NT2/D1 (cell line): Measurements from ENCODE around the gene SPRY2.
A peak's percentile ranks its signal among the peaks of the same experiment; 100 is the strongest.

Source experiments
- DNase-seq: peaks from one replicate; pipeline ENCODE4 v3.0.0-alpha.2; 2011; ENCODE audit warnings: low read depth, low spot score
- H3K27me3 ChIP-seq: 2 replicates; pipeline ENCODE4 v1.6.0; 2011; ENCODE audit warnings: mild to moderate bottlenecking; ENCODE audit not compliant: insufficient read length, insufficient read depth
- H3K36me3 ChIP-seq: 2 replicates; pipeline ENCODE4 v1.6.1; 2011; ENCODE audit warnings: mild to moderate bottlenecking, low read length, mixed read lengths; ENCODE audit not compliant: insufficient read depth, insufficient read length
- H3K4me1 ChIP-seq: 2 replicates; pipeline ENCODE4 v1.5.1; 2011; ENCODE audit not compliant: insufficient read depth, insufficient read length
- H3K4me3 ChIP-seq: 2 replicates; pipeline ENCODE4 v1.5.1; 2011; ENCODE audit warnings: low read depth; ENCODE audit not compliant: insufficient read length
- H3K9ac ChIP-seq: 2 replicates; pipeline ENCODE4 v1.6.0; 2011; ENCODE audit warnings: low read depth; ENCODE audit not compliant: insufficient read length
- H3K9me3 ChIP-seq: 2 replicates; pipeline ENCODE4 v1.5.1; 2011; ENCODE audit warnings: mild to moderate bottlenecking, low read length; ENCODE audit not compliant: insufficient read depth
- SUZ12 ChIP-seq: IDR thresholded peaks from 2 replicates; pipeline ENCODE4 v1.6.1; 2011; ENCODE audit not compliant: insufficient read length, insufficient read depth; ENCODE audit errors: extremely low read depth
- YY1 ChIP-seq: IDR thresholded peaks from 2 replicates; pipeline ENCODE4 v1.6.1; 2011; ENCODE audit not compliant: insufficient read length, insufficient read depth
- ZNF274 ChIP-seq: IDR thresholded peaks from 2 replicates; pipeline ENCODE4 v1.6.1; 2011; ENCODE audit warnings: mild to moderate bottlenecking, low read depth, low read length

Gene SPRY2

DNA sequence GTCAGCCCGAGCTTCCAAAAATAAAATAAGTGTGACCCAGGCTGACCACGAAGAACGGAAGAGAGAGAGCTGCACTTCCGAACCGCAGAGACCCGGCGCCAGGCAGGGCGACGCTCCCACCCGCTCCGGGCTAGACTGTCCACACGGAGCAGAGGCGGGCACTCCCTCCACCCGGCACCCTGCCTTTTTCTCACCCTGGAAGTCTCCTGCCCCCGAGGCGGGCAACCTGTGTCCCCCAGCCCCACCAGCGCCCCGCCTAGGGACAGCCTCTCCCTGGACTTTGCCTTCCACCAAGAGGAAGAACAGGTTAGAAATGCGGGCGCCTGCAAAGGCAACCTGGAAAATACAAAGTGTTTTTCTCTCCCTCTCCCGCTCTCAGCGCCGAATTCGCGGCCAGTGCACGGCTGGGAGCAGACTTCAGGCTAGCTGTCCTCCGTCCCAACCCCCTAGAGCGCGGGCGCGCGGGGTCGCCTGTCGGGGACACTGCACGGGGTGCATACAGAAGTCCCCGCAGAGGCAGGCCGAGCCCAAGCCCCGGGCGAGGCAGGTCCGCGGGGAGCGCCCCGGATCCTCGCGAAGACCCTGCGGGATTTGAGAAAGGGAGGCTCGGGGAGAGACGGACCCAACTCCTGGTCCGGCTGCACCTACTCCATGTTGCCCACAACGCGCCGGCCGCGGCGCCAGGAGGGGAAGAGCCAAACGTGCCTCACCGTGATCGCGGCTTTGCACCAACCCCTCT, 845 bp downstream of the SPRY2 start:
- peaks cover 10% of the 10 kb centered on the region for H3K27me3 ChIP-seq
- TF ChIP-seq YY1 = no peak
- TF ChIP-seq SUZ12 = no peak
- no peak for TF ChIP-seq ZNF274
- peaks cover 28% of the 10 kb centered on the region for H3K36me3 ChIP-seq
- H3K4me3 ChIP-seq = peak overlapping the region; percentile 88
- H3K4me1 ChIP-seq = peaks cover 7% of the 10 kb centered on the region
- H3K9ac ChIP-seq = peak overlapping the region; percentile 88
- no peak for DNase-seq
- no peaks in the 10 kb centered on the region for H3K9me3 ChIP-seq

DNA sequence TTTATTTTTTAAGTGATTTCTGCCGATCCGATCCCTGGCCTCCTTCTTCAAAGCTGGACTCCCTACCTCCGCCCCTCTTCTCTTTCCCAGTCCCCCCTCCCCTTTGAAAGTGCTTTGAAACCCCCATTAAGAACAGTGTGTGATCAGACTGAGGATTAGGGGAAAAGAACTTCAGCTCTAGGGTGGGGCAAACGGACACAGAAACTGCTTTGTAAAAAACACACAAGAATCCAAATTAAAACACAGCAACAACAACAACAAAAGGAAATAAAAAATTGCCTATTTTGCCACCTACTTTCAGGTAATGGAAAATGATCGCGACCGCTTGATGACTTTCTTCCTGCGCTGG, 1.4 kb downstream of the SPRY2 start:
- Histone ChIP-seq H3K4me1 (peaks cover 7% of the 10 kb centered on the region), H3K9ac (peak overlapping the region; percentile 88), H3K36me3 (peaks cover 33% of the 10 kb centered on the region), H3K4me3 (peak overlapping the region; percentile 88), H3K9me3 (no peaks in the 10 kb centered on the region), H3K27me3 (peaks cover 10% of the 10 kb centered on the region)
- DNase-seq = no peak
- no peak for TF ChIP-seq ZNF274
- TF ChIP-seq SUZ12 = no peak
- no peak for TF ChIP-seq YY1

DNA sequence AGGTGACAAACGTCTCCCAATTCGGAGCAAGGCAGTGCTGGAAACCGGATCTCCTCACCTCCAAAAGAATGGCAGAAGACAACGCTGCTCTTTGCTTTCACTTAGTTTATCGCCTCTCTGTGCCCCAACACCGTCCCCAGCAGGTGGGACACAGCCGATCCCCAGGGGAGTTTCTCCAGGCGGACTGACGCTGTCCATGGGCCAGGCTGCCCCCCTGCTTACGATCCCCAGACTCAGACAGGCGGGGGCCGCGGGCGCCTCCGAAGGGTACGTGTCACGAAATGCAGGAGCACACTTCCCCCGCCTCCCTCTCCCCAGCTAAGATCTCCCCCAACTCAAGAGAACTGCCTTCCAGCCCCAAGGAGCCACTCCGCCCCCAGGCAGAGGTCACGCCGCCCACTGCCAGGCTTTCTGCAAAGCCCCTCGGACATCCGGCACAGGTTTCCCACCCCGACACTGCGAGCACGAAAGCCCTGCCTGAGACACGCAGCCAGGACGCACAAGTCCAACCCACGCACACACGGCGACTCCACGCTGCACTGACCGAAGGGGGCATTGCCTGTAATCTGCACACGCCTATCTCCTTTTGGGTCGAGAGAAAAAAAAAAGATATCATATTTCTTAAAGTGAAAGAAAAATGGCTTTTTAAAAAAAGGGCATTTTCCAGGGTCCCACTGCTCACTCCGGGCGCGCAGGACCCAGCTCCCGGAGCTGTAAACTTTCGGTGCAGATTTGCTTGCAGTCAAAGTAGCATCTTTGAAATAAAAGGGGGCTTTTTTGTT, 2.0 kb downstream of the SPRY2 start:
- peaks cover 37% of the 10 kb centered on the region for H3K36me3 ChIP-seq
- H3K27me3 ChIP-seq = peaks cover 10% of the 10 kb centered on the region
- H3K4me1 ChIP-seq = peaks cover 7% of the 10 kb centered on the region
- peak overlapping the region; percentile 88 for H3K9ac ChIP-seq
- TF ChIP-seq ZNF274 = no peak
- no peak for TF ChIP-seq YY1
- TF ChIP-seq SUZ12 = no peak
- no peak for DNase-seq
- H3K4me3 ChIP-seq = peak overlapping the region; percentile 88
- no peaks in the 10 kb centered on the region for H3K9me3 ChIP-seq

DNA sequence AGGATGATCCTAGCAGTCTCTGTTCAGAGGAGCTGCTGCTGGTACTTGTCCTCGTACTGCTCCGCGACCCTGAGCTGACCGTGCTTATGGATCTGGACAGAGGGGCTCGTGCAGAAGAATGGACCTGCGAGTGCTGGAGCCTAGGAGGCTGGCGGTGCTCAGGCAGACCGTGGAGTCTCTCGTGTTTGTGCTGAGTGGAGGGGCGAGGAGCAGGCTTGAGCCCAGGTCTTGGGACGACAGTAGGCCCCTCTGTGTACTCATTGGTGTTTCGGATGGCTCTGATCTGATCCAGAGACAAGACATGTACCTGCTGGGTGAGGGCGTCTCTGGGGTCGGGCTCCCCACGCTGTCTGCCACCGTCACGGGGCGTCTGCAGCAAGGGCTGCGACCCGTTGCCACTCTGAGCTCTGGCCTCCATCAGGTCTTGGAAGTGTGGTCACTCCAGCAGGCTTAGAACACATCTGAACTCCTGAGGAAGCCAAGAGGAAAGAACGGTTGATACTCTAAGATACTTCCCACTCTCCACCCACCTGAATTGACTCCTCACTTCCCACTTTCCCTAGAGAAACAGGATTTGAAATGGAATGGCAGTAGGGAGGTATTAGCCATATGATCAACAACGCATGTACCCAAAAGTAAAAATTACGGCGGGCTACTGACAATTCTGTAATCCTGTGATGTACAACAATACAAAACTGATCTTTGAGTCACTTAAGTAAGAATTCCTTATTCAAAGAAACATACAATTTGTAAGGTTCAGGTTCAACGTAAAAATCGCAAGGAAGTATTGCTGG, 3.4 kb downstream of the SPRY2 start:
- peaks cover 7% of the 10 kb centered on the region for H3K4me1 ChIP-seq
- TF ChIP-seq ZNF274 = no peak
- no peak for TF ChIP-seq YY1
- no peak for TF ChIP-seq SUZ12
- no peak for DNase-seq
- H3K36me3 ChIP-seq = peaks cover 37% of the 10 kb centered on the region
- peak overlapping the region; percentile 16 for H3K9ac ChIP-seq
- no peaks in the 10 kb centered on the region for H3K9me3 ChIP-seq
- H3K27me3 ChIP-seq = no peaks in the 10 kb centered on the region
- peak overlapping the region; percentile 88 for H3K4me3 ChIP-seq

DNA sequence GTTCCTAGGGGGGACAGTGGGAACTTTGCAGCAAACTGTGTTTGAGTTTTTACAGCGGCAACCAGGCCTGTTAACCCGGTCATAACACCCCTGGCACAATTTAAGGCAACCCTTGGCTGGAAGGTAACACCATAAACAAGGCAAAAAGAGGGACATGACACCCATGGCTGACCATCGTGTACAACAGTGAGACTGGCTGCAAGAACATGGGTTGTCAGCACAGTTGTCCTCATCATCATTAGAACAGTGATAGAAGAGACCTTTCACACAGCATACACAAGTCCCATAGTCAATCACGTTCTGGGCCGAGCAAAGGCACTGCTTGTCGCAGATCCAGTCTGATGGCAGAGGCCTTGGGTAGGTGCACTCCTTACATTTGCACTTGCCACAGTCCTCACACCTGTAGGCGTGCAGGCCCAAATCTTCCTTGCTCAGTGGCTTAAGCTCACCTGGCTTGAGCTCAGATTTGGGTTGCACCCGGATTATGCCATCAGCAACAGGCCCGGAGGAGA, 4.1 kb downstream of the SPRY2 start:
- Histone ChIP-seq H3K36me3 (peaks cover 39% of the 10 kb centered on the region), H3K27me3 (no peaks in the 10 kb centered on the region), H3K4me3 (peak overlapping the region; percentile 18), H3K9ac (peak overlapping the region; percentile 16), H3K4me1 (peaks cover 7% of the 10 kb centered on the region), H3K9me3 (no peaks in the 10 kb centered on the region)
- TF ChIP-seq SUZ12 = no peak
- DNase-seq = no peak

DNA sequence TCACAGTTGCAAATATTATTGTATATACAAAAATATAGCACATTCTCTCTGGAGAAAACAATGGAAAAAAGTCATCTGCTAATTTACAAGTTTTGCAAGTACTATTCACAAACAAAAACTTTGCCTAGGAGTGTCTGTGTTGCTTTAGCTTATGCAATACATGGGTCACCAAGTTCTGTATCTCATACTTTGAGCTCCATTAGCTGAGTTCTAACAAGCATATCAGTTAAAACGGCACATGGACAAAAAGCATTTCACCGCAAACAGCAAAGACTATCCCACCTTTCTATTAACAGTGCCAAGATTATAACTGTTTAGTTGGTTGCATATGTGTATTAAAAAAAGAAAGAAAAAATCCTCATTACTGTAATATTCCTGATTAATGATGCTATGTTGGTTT, 4.6 kb downstream of the SPRY2 start:
- peaks cover 39% of the 10 kb centered on the region for H3K36me3 ChIP-seq

More for the DNA sequence above, 4.6 kb downstream of the SPRY2 start:
- Histone ChIP-seq H3K27me3 (no peaks in the 10 kb centered on the region), H3K4me1 (peaks cover 7% of the 10 kb centered on the region), H3K9me3 (no peaks in the 10 kb centered on the region), H3K4me3 (no peak overlapping the region), H3K9ac (no peak overlapping the region)
- no peak for DNase-seq
- TF ChIP-seq YY1 (no peak), ZNF274 (no peak), SUZ12 (no peak)
